NCI-H2196 (cell line): ENCODE results near the gene HID1.
"Not testable (repeated sequence)": the region's sequence is repeated elsewhere in the genome, so short reads cannot be mapped to it uniquely, and the experiment has no call there.

Experiments
- DNase-seq: peaks from one replicate; lab custom pipeline; 2025; ENCODE audit not compliant: unreplicated experiment; lab: John Stamatoyannopoulos, UW

Gene HID1

GRCh38 chr17:74922694-74923537 lies 49.6 kb downstream of the HID1 start, which contains the start of gene USH1G:
Gene USH1G, minus strand, starts transcription at chr17:74923255. Its CDS starts 182 bp downstream, at chr17:74923073.
- peak; percentile 28 for DNase-seq

- DNase-seq = no peak
Measured at GRCh38 chr17:74922172-74922571, 50.4 kb downstream of the HID1 start.

- no peak for DNase-seq
Measured at GRCh38 chr17:74921769-74922168, 50.8 kb downstream of the HID1 start.

- DNase-seq = no peak
Measured at GRCh38 chr17:74921026-74921681, 51.4 kb downstream of the HID1 start.

GRCh38 chr17:74920642-74921025 lies 51.9 kb downstream of the HID1 start:
- DNase-seq = no peak

GRCh38 chr17:74920306-74920620 lies 52.3 kb downstream of the HID1 start:
- DNase-seq = no peak

- no peak for DNase-seq
Measured at GRCh38 chr17:74919440-74920305, 52.9 kb downstream of the HID1 start.

- no peak for DNase-seq
Measured at GRCh38 chr17:74918906-74919305, 53.7 kb downstream of the HID1 start.

GRCh38 chr17:74917430-74917829 lies 55.1 kb downstream of the HID1 start:
- no peak for DNase-seq

GRCh38 chr17:74916851-74917199 lies 55.7 kb downstream of the HID1 start:
- no peak for DNase-seq

GRCh38 chr17:74916136-74916850 lies 56.3 kb downstream of the HID1 start:
- no peak for DNase-seq

- DNase-seq = not testable (repeated sequence)
Measured at GRCh38 chr17:74911423-74911822, 61.1 kb downstream of the HID1 start.

- not testable (repeated sequence) for DNase-seq
Measured at GRCh38 chr17:74909097-74909496, 63.5 kb downstream of the HID1 start.

- no peak for DNase-seq
Measured at GRCh38 chr17:74907012-74907411, 65.5 kb downstream of the HID1 start.

- not testable (repeated sequence) for DNase-seq
Measured at GRCh38 chr17:74906214-74906793, 66.3 kb downstream of the HID1 start.

- DNase-seq = no peak
Measured at GRCh38 chr17:74904687-74905409, 67.7 kb downstream of the HID1 start.

GRCh38 chr17:74903671-74904070 lies 68.9 kb downstream of the HID1 start:
- DNase-seq = no peak

GRCh38 chr17:74903034-74903433 lies 69.5 kb downstream of the HID1 start:
- DNase-seq = no peak

GRCh38 chr17:74901353-74902135 lies 71.0 kb downstream of the HID1 start:
- DNase-seq = no peak
